SK-N-SH treated with all-trans-retinoic acid at 6 μM for 48 hours (cell line): ENCODE measurements around the gene MYBL2.

ENCODE experiments used
- ATAC-seq: fragments of 200-7000 bp; cut with Tn5 transposase; 3 replicates; pipeline ENCODE4 v1.9.1; 2020; ENCODE audit warnings: mild to moderate bottlenecking, moderate library complexity
- ARNTL ChIP-seq: fragments of 450-650 bp; formaldehyde crosslinking; IDR thresholded peaks from 2 replicates; pipeline ENCODE4 v1.5.0; 2020; ENCODE audit warnings: low read depth, mild to moderate bottlenecking, moderate library complexity, borderline replicate concordance
- BACH2 ChIP-seq: fragments of 250-450 bp; sonication (Bioruptor Pico); IDR thresholded peaks from 2 replicates; pipeline ENCODE4 v1.9.0; 2021; ENCODE audit warnings: mild to moderate bottlenecking, borderline replicate concordance
- CSDC2 ChIP-seq: fragments of 250-450 bp; sonication (Bioruptor Pico); IDR thresholded peaks from 2 replicates; pipeline ENCODE4 v1.5.0; 2020; ENCODE audit warnings: mild to moderate bottlenecking, moderate library complexity
- ESRRG ChIP-seq: fragments of 250-450 bp; sonication (Bioruptor Pico); IDR thresholded peaks from 2 replicates; pipeline ENCODE4 v1.6.1; 2021; ENCODE audit warnings: mild to moderate bottlenecking
- GLIS3 ChIP-seq: fragments of 250-450 bp; sonication (Bioruptor Pico); IDR thresholded peaks from 2 replicates; pipeline ENCODE4 v1.5.0; 2020; ENCODE audit warnings: mild to moderate bottlenecking, moderate library complexity
- OSR1 ChIP-seq: fragments of 250-450 bp; sonication (Bioruptor Pico); IDR thresholded peaks from 2 replicates; pipeline ENCODE4 v1.8.0; 2022; ENCODE audit warnings: moderate library complexity, mild to moderate bottlenecking, inconsistent platforms
- PPARA ChIP-seq: fragments of 250-450 bp; sonication (Bioruptor Pico); IDR thresholded peaks from 2 replicates; pipeline ENCODE4 v1.5.0; 2020; ENCODE audit warnings: mild to moderate bottlenecking, borderline replicate concordance
- RARB ChIP-seq: fragments of 250-450 bp; sonication (Bioruptor Pico); IDR thresholded peaks from 2 replicates; pipeline ENCODE4 v1.8.0; 2021; ENCODE audit warnings: mild to moderate bottlenecking, moderate library complexity
- SNAI2 ChIP-seq: fragments of 250-450 bp; sonication (Bioruptor Pico); IDR thresholded peaks from 2 replicates; pipeline ENCODE4 v1.5.0; 2020; ENCODE audit warnings: mild to moderate bottlenecking, moderate library complexity
- TCF4 ChIP-seq: fragments of 250-450 bp; sonication (Bioruptor Pico); IDR thresholded peaks from 2 replicates; pipeline ENCODE4 v1.8.0; 2021; ENCODE audit warnings: mild to moderate bottlenecking, moderate library complexity, borderline replicate concordance
- ZC3H10 ChIP-seq: fragments of 250-450 bp; sonication (Bioruptor Pico); IDR thresholded peaks from 2 replicates; pipeline ENCODE4 v1.5.1; 2021; ENCODE audit warnings: mild to moderate bottlenecking, moderate library complexity
- ZFP30 ChIP-seq: fragments of 450-650 bp; formaldehyde crosslinking; IDR thresholded peaks from 2 replicates; pipeline ENCODE4 v1.5.0; 2022; ENCODE audit warnings: mild to moderate bottlenecking, moderate library complexity
- ZNF565 ChIP-seq: fragments of 450-650 bp; formaldehyde crosslinking; conservative IDR thresholded peaks from 2 replicates; pipeline ENCODE4 v1.5.0; 2020; ENCODE audit warnings: low read depth, mild to moderate bottlenecking, moderate library complexity
- ZNF70 ChIP-seq: fragments of 450-650 bp; formaldehyde crosslinking; IDR thresholded peaks from 2 replicates; pipeline ENCODE4 v1.5.0; 2020; ENCODE audit warnings: mild to moderate bottlenecking, moderate library complexity
- ZNF8 ChIP-seq: fragments of 450-650 bp; formaldehyde crosslinking; IDR thresholded peaks from 2 replicates; pipeline ENCODE4 v1.5.0; 2020; ENCODE audit warnings: mild to moderate bottlenecking, moderate library complexity
- TF ChIP-seq, protein P1 (sequence below): fragments of 250-450 bp; sonication (Bioruptor Pico); IDR thresholded peaks from 2 replicates; pipeline ENCODE4 v1.8.0; 2020; ENCODE audit warnings: mild to moderate bottlenecking, moderate library complexity, borderline replicate concordance
- TF ChIP-seq, protein P2 (sequence below): fragments of 250-450 bp; sonication (Bioruptor Pico); IDR thresholded peaks from 2 replicates; pipeline ENCODE4 v1.5.1; 2020; ENCODE audit warnings: low read depth, mild to moderate bottlenecking, moderate library complexity
- TF ChIP-seq, protein P3 (sequence below): fragments of 250-450 bp; sonication (Bioruptor Pico); IDR thresholded peaks from 2 replicates; pipeline ENCODE4 v1.5.0; 2020; ENCODE audit warnings: mild to moderate bottlenecking, moderate library complexity
- TF ChIP-seq, protein P4 (sequence below): fragments of 250-450 bp; sonication (Bioruptor Pico); IDR thresholded peaks from 2 replicates; pipeline ENCODE4 v1.8.0; 2021; ENCODE audit warnings: low read depth, mild to moderate bottlenecking, moderate library complexity, borderline replicate concordance
- TF ChIP-seq, protein P5 (sequence below): fragments of 250-450 bp; sonication (Bioruptor Pico); IDR thresholded peaks from 2 replicates; pipeline ENCODE4 v1.5.1; 2021; ENCODE audit warnings: mild to moderate bottlenecking, moderate library complexity

Gene MYBL2

DNA sequence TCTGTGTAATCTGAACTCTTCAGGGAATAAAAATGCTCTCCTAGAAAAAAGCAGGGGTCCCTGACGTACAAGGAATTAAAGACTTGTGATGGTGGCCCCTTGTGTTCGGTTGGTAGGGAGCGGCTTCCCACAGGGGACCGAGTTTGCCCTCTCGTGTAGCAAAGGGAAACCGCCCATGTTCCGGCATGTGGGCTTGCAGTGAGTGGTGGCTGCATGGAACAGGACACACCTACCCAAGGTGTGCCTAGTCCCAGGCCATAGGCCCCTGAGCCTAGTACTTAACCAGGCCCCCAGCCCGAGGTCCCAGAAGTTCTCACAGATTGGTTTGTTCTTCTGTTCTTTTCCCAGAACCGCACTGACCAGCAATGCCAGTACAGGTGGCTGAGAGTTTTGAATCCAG, 15.5 kb downstream of the MYBL2 start:
- TF ChIP-seq, protein P1, sequence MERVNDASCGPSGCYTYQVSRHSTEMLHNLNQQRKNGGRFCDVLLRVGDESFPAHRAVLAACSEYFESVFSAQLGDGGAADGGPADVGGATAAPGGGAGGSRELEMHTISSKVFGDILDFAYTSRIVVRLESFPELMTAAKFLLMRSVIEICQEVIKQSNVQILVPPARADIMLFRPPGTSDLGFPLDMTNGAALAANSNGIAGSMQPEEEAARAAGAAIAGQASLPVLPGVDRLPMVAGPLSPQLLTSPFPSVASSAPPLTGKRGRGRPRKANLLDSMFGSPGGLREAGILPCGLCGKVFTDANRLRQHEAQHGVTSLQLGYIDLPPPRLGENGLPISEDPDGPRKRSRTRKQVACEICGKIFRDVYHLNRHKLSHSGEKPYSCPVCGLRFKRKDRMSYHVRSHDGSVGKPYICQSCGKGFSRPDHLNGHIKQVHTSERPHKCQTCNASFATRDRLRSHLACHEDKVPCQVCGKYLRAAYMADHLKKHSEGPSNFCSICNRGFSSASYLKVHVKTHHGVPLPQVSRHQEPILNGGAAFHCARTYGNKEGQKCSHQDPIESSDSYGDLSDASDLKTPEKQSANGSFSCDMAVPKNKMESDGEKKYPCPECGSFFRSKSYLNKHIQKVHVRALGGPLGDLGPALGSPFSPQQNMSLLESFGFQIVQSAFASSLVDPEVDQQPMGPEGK (CRISPR knock-in tag), result no peak
- TF ChIP-seq ZFP30 (CRISPR knock-in tag) (no peak), ZNF8 (CRISPR knock-in tag) (no peak), BACH2 (no peak), ARNTL (no peak), PPARA (CRISPR knock-in tag) (no peak), ZC3H10 (CRISPR knock-in tag) (no peak), RARB (CRISPR knock-in tag) (no peak), GLIS3 (CRISPR knock-in tag) (no peak), ZNF70 (CRISPR knock-in tag) (no peak), ESRRG (no peak), TCF4 (CRISPR knock-in tag) (no peak), OSR1 (CRISPR knock-in tag) (no peak), SNAI2 (CRISPR knock-in tag) (no peak), ZNF565 (CRISPR knock-in tag) (no peak)
- TF ChIP-seq, protein P2, sequence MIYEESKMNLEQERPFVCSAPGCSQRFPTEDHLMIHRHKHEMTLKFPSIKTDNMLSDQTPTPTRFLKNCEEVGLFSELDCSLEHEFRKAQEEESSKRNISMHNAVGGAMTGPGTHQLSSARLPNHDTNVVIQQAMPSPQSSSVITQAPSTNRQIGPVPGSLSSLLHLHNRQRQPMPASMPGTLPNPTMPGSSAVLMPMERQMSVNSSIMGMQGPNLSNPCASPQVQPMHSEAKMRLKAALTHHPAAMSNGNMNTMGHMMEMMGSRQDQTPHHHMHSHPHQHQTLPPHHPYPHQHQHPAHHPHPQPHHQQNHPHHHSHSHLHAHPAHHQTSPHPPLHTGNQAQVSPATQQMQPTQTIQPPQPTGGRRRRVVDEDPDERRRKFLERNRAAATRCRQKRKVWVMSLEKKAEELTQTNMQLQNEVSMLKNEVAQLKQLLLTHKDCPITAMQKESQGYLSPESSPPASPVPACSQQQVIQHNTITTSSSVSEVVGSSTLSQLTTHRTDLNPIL (CRISPR knock-in tag), result no peak
- TF ChIP-seq, protein P3, sequence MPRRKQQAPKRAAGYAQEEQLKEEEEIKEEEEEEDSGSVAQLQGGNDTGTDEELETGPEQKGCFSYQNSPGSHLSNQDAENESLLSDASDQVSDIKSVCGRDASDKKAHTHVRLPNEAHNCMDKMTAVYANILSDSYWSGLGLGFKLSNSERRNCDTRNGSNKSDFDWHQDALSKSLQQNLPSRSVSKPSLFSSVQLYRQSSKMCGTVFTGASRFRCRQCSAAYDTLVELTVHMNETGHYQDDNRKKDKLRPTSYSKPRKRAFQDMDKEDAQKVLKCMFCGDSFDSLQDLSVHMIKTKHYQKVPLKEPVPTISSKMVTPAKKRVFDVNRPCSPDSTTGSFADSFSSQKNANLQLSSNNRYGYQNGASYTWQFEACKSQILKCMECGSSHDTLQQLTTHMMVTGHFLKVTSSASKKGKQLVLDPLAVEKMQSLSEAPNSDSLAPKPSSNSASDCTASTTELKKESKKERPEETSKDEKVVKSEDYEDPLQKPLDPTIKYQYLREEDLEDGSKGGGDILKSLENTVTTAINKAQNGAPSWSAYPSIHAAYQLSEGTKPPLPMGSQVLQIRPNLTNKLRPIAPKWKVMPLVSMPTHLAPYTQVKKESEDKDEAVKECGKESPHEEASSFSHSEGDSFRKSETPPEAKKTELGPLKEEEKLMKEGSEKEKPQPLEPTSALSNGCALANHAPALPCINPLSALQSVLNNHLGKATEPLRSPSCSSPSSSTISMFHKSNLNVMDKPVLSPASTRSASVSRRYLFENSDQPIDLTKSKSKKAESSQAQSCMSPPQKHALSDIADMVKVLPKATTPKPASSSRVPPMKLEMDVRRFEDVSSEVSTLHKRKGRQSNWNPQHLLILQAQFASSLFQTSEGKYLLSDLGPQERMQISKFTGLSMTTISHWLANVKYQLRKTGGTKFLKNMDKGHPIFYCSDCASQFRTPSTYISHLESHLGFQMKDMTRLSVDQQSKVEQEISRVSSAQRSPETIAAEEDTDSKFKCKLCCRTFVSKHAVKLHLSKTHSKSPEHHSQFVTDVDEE, result no peak
- TF ChIP-seq, protein P4, sequence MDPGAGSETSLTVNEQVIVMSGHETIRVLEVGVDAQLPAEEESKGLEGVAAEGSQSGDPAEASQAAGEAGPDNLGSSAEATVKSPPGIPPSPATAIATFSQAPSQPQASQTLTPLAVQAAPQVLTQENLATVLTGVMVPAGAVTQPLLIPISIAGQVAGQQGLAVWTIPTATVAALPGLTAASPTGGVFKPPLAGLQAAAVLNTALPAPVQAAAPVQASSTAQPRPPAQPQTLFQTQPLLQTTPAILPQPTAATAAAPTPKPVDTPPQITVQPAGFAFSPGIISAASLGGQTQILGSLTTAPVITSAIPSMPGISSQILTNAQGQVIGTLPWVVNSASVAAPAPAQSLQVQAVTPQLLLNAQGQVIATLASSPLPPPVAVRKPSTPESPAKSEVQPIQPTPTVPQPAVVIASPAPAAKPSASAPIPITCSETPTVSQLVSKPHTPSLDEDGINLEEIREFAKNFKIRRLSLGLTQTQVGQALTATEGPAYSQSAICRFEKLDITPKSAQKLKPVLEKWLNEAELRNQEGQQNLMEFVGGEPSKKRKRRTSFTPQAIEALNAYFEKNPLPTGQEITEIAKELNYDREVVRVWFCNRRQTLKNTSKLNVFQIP, result no peak
- TF ChIP-seq, protein P5, sequence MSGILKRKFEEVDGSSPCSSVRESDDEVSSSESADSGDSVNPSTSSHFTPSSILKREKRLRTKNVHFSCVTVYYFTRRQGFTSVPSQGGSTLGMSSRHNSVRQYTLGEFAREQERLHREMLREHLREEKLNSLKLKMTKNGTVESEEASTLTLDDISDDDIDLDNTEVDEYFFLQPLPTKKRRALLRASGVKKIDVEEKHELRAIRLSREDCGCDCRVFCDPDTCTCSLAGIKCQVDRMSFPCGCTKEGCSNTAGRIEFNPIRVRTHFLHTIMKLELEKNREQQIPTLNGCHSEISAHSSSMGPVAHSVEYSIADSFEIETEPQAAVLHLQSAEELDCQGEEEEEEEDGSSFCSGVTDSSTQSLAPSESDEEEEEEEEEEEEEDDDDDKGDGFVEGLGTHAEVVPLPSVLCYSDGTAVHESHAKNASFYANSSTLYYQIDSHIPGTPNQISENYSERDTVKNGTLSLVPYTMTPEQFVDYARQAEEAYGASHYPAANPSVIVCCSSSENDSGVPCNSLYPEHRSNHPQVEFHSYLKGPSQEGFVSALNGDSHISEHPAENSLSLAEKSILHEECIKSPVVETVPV, result no peak
- TF ChIP-seq, all 23 proteins: peak for 0
- no peak for ATAC-seq

DNA sequence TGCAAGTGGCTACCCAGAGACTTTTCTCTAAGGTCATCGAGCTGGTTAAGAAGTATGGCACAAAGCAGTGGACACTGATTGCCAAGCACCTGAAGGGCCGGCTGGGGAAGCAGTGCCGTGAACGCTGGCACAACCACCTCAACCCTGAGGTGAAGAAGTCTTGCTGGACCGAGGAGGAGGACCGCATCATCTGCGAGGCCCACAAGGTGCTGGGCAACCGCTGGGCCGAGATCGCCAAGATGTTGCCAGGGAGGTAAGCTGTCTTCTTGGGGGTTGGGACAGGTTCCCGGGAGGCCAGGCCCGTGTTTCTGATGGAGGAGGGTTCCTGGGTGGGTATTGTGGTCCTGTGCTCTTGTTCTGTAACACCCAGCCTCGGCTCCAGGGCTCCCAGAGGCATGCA, 19.9 kb downstream of the MYBL2 start:
- TF ChIP-seq, protein P2 (CRISPR knock-in tag), result no peak
- TF ChIP-seq SNAI2 (CRISPR knock-in tag) (no peak), OSR1 (CRISPR knock-in tag) (no peak), ZNF565 (CRISPR knock-in tag) (no peak), BACH2 (no peak), ZNF70 (CRISPR knock-in tag) (no peak), ZC3H10 (CRISPR knock-in tag) (no peak), CSDC2 (CRISPR knock-in tag) (no peak), ZNF8 (CRISPR knock-in tag) (no peak), RARB (CRISPR knock-in tag) (no peak), GLIS3 (CRISPR knock-in tag) (no peak), ZFP30 (CRISPR knock-in tag) (no peak)
- TF ChIP-seq, protein P1 (CRISPR knock-in tag), result no peak
- TF ChIP-seq, protein P3, result no peak
- TF ChIP-seq, protein P5, result no peak
- ATAC-seq, result no peak
